Measurements from ENCODE around the gene CHST8. TPM values are rescaled to one million over a fixed set of nuclear protein-coding genes. Genes with fewer than 3 reads are reported as not detected.
"Not testable (repeated sequence)": the region's sequence is repeated elsewhere in the genome, so short reads cannot be mapped to it uniquely, and the experiment has no call there.

The CHST8 gene
- total RNA-seq, 1 experiment from 2014 or later, result 2.3 TPM

- Histone ChIP-seq H3K27me3 (replicated peaks; ENCODE audit: insufficient read depth, low read depth, low read length, poor library complexity) (no peaks in the 10 kb centered on the region), H3K36me3 (ENCODE audit: insufficient read depth, low read length, poor library complexity, severe bottlenecking) (no peaks in the 10 kb centered on the region), H3K4me1 (ENCODE audit: insufficient read depth, low read length, poor library complexity, severe bottlenecking) (no peaks in the 10 kb centered on the region), H3K4me3 (ENCODE audit: low read depth, low read length, poor library complexity, severe bottlenecking) (no peak overlapping the region), H3K27ac (ENCODE audit: low read depth, low read length, poor library complexity, severe bottlenecking) (no peak overlapping the region), H3K9me3 (ENCODE audit: low read depth, low read length, poor library complexity, severe bottlenecking) (no peaks in the 10 kb centered on the region)
- intact Hi-C loops (cut with micrococcal nuclease; ENCODE audit: unreplicated experiment), result no loop called here
- TF ChIP-seq CTCF (conservative IDR thresholded peaks at IDR 0.05; ENCODE audit: low read depth, low read length), result no peak
- no peak for TF ChIP-seq EZH2 (IDR thresholded peaks at IDR 0.05; ENCODE audit: borderline replicate concordance, low read depth, low read length, poor library complexity, severe bottlenecking)
- no peak for DNase-seq (ENCODE audit: low spot score)
- CTCF ChIA-PET, result no interaction called here
- no TSS peak for BruUV-seq (replicated peaks)
- POLR2A ChIA-PET (ENCODE audit: low non-redundant PET), result no interaction called here
Observed at GRCh38 chr19:33693678-33694077, 71.9 kb downstream of the CHST8 start.

- H3K36me3 ChIP-seq (ENCODE audit: insufficient read depth, low read length, poor library complexity, severe bottlenecking); POLR2A ChIA-PET (ENCODE audit: low non-redundant PET); H3K27ac ChIP-seq (ENCODE audit: low read depth, low read length, poor library complexity, severe bottlenecking); DNase-seq (ENCODE audit: low spot score); H3K4me3 ChIP-seq (ENCODE audit: low read depth, low read length, poor library complexity, severe bottlenecking); H3K4me1 ChIP-seq (ENCODE audit: insufficient read depth, low read length, poor library complexity, severe bottlenecking); BruUV-seq (replicated peaks); H3K27me3 ChIP-seq (replicated peaks; ENCODE audit: insufficient read depth, low read depth, low read length, poor library complexity); CTCF ChIA-PET; H3K9me3 ChIP-seq (ENCODE audit: low read depth, low read length, poor library complexity, severe bottlenecking); intact Hi-C loops (cut with micrococcal nuclease; ENCODE audit: unreplicated experiment): not testable (repeated sequence)
Observed at GRCh38 chr19:33695547-33695946, 73.8 kb downstream of the CHST8 start.

- Histone ChIP-seq H3K27me3 (replicated peaks; ENCODE audit: insufficient read depth, low read depth, low read length, poor library complexity) (no peaks in the 10 kb centered on the region), H3K4me3 (ENCODE audit: low read depth, low read length, poor library complexity, severe bottlenecking) (no peak overlapping the region), H3K9me3 (ENCODE audit: low read depth, low read length, poor library complexity, severe bottlenecking) (no peaks in the 10 kb centered on the region), H3K36me3 (ENCODE audit: insufficient read depth, low read length, poor library complexity, severe bottlenecking) (no peaks in the 10 kb centered on the region), H3K4me1 (ENCODE audit: insufficient read depth, low read length, poor library complexity, severe bottlenecking) (no peaks in the 10 kb centered on the region), H3K27ac (ENCODE audit: low read depth, low read length, poor library complexity, severe bottlenecking) (no peak overlapping the region)
- DNase-seq (ENCODE audit: low spot score), result no peak
- BruUV-seq (replicated peaks), result no TSS peak
- intact Hi-C loops (cut with micrococcal nuclease; ENCODE audit: unreplicated experiment), result no loop called here
- TF ChIP-seq CTCF (conservative IDR thresholded peaks at IDR 0.05; ENCODE audit: low read depth, low read length) (no peak), EZH2 (IDR thresholded peaks at IDR 0.05; ENCODE audit: borderline replicate concordance, low read depth, low read length, poor library complexity, severe bottlenecking) (no peak)
- CTCF ChIA-PET, result no interaction called here
- POLR2A ChIA-PET (ENCODE audit: low non-redundant PET), result no interaction called here
Observed at GRCh38 chr19:33697766-33698165, 76.0 kb downstream of the CHST8 start.

- Histone ChIP-seq H3K36me3 (ENCODE audit: insufficient read depth, low read length, poor library complexity, severe bottlenecking) (no peaks in the 10 kb centered on the region), H3K27me3 (replicated peaks; ENCODE audit: insufficient read depth, low read depth, low read length, poor library complexity) (no peaks in the 10 kb centered on the region), H3K4me1 (ENCODE audit: insufficient read depth, low read length, poor library complexity, severe bottlenecking) (no peaks in the 10 kb centered on the region), H3K4me3 (ENCODE audit: low read depth, low read length, poor library complexity, severe bottlenecking) (no peak overlapping the region), H3K27ac (ENCODE audit: low read depth, low read length, poor library complexity, severe bottlenecking) (no peak overlapping the region), H3K9me3 (ENCODE audit: low read depth, low read length, poor library complexity, severe bottlenecking) (no peaks in the 10 kb centered on the region)
- ChIA-PET CTCF (no interaction called here), POLR2A (ENCODE audit: low non-redundant PET) (no interaction called here)
- no peak for DNase-seq (ENCODE audit: low spot score)
- no peak for TF ChIP-seq EZH2 (IDR thresholded peaks at IDR 0.05; ENCODE audit: borderline replicate concordance, low read depth, low read length, poor library complexity, severe bottlenecking)
- intact Hi-C loops (cut with micrococcal nuclease; ENCODE audit: unreplicated experiment), result no loop called here
- no TSS peak for BruUV-seq (replicated peaks)
Observed at GRCh38 chr19:33698576-33699435, 77.1 kb downstream of the CHST8 start.

All from A673 (cell line).